Measurements from ENCODE around the gene TEX29. TPM values are rescaled to one million over a fixed set of nuclear protein-coding genes. Genes with fewer than 3 reads are reported as not detected.

Gene TEX29
- polyA plus RNA-seq, 1 of the 3 experiments (the other 2 are of a cell fraction) = 0.18 TPM

- Histone ChIP-seq H3K9me3 (no peaks in the 10 kb centered on the region), H4K20me1 (ENCODE audit: insufficient read depth) (no peaks in the 10 kb centered on the region), H3K4me3 (ENCODE audit: low read depth in 2 of 2, low read length in 1 of 2) (no peak overlapping the region), H3K9ac (no peak overlapping the region), H2AFZ (ENCODE audit: low read depth) (no peak overlapping the region), H3K4me1 (ENCODE audit: control insufficient read depth in 1 of 2, insufficient read depth in 2 of 2, low read depth in 1 of 2, low read length in 1 of 2) (no peaks in the 10 kb centered on the region), H3K36me3 (replicated peaks in 1 of 2; ENCODE audit: control insufficient read depth in 1 of 2, insufficient read depth in 2 of 2, low read length in 1 of 2) (peaks cover 33 to 82% of the 10 kb centered on the region in 2 experiments), H3K27ac (ENCODE audit: low read depth in 2 of 2, low read length in 1 of 2) (no peak overlapping the region), H3K79me2 (ENCODE audit: insufficient read depth) (no peaks in the 10 kb centered on the region), H3F3A (replicated peaks; ENCODE audit: insufficient read depth) (no peaks in the 10 kb centered on the region), H3K9me2 (no peaks in the 10 kb centered on the region), H3K27me3 (ENCODE audit: insufficient read depth) (no peaks in the 10 kb centered on the region), H3K4me2 (no peak overlapping the region)
- no peak for DNase-seq
- CTCF ChIA-PET = no interaction called here
- TF ChIP-seq GATA2 (CRISPR knock-in tag; IDR thresholded peaks at IDR 0.05) = no peak
- TF ChIP-seq EP300 (IDR thresholded peaks at IDR 0.05; ENCODE audit: borderline replicate concordance in 1 of 2, low read depth in 1 of 2, low read length in 1 of 2) = no peak
- no peak for TF ChIP-seq CTCF (IDR thresholded peaks at IDR 0.05)
- TF ChIP-seq SIN3A (IDR thresholded peaks at IDR 0.05; ENCODE audit: borderline replicate concordance, low read depth, low read length) = no peak
- TF ChIP-seq TCF12 (IDR thresholded peaks at IDR 0.05) = no peak
- TF ChIP-seq TAF1 (IDR thresholded peaks at IDR 0.05; ENCODE audit: borderline replicate concordance, low read depth, low read length) = no peak
- no peak for TF ChIP-seq YY1 (IDR thresholded peaks at IDR 0.05; ENCODE audit: low read depth)
- POLR2A ChIA-PET = no interaction called here
- 93% methylated on average over 10 of the region's 10 CpGs for WGBS (ENCODE audit: low lambda C conversion rate)
Measured at GRCh38 chr13:111275382-111275781, 45.1 kb upstream of the TEX29 start.

- H4K20me1 ChIP-seq (ENCODE audit: insufficient read depth) = no peaks in the 10 kb centered on the region
- H3F3A ChIP-seq (replicated peaks; ENCODE audit: insufficient read depth) = no peaks in the 10 kb centered on the region
- H3K4me1 ChIP-seq (ENCODE audit: control insufficient read depth in 1 of 2, insufficient read depth in 2 of 2, low read depth in 1 of 2, low read length in 1 of 2) = peaks cover 0 to under 1% of the 10 kb centered on the region in 2 experiments; a peak in 1 of 4 replicates
- H3K9me2 ChIP-seq = no peaks in the 10 kb centered on the region
- H3K79me2 ChIP-seq (ENCODE audit: insufficient read depth) = no peaks in the 10 kb centered on the region
- H3K9ac ChIP-seq = no peak overlapping the region
- no peak overlapping the region for H3K4me2 ChIP-seq
- POLR2A ChIA-PET = no interaction called here
- H3K36me3 ChIP-seq (replicated peaks in 1 of 2; ENCODE audit: control insufficient read depth in 1 of 2, insufficient read depth in 2 of 2, low read length in 1 of 2) = peaks cover 33 to 82% of the 10 kb centered on the region in 2 experiments
- no peaks in the 10 kb centered on the region for H3K9me3 ChIP-seq
- H3K27me3 ChIP-seq (ENCODE audit: insufficient read depth) = no peaks in the 10 kb centered on the region
- CTCF ChIA-PET = no interaction called here
- no peak overlapping the region for H3K4me3 ChIP-seq (ENCODE audit: low read depth in 2 of 2, low read length in 1 of 2)
- TF ChIP-seq JUND (IDR thresholded peaks at IDR 0.05) (no peak), USF1 (IDR thresholded peaks at IDR 0.05; ENCODE audit: borderline replicate concordance, low read depth) (no peak), MXI1 (IDR thresholded peaks at IDR 0.05; ENCODE audit: low read depth, low read length) (no peak), GATA2 (CRISPR knock-in tag; IDR thresholded peaks at IDR 0.05) (no peak), CHD2 (IDR thresholded peaks at IDR 0.05; ENCODE audit: low read length, partially characterized antibody) (no peak), TCF12 (IDR thresholded peaks at IDR 0.05) (no peak), TEAD4 (IDR thresholded peaks at IDR 0.05; ENCODE audit: borderline replicate concordance, insufficient read depth) (no peak)
- WGBS (ENCODE audit: low lambda C conversion rate) = 92% methylated on average over 5 of the region's 5 CpGs
- H2AFZ ChIP-seq (ENCODE audit: low read depth) = no peak overlapping the region
- no peak for DNase-seq
- no peak overlapping the region for H3K27ac ChIP-seq (ENCODE audit: low read depth in 2 of 2, low read length in 1 of 2)
Measured at GRCh38 chr13:111275995-111276618, 44.3 kb upstream of the TEX29 start.

Measured in SK-N-SH (cell line).